ENCODE data around the gene LRRC8A.
A peak's percentile ranks its signal among the peaks of the same experiment; 100 is the strongest.
"Not testable (repeated sequence)": the region's sequence is repeated elsewhere in the genome, so short reads cannot be mapped to it uniquely, and the experiment has no call there.

LRRC8A gene

GRCh38 chr9:128870128-128870940, 11.6 kb upstream of the LRRC8A start:
- WGBS (ENCODE audit: extremely low coverage, insufficient coverage, insufficient read length): no CpG with 5 or more reads among the region's 7 CpGs
- Histone ChIP-seq H3K79me1 (ENCODE audit: low read length) (no peaks in the 10 kb centered on the region), H3K27me3 (ENCODE audit: insufficient read depth, low read length) (no peaks in the 10 kb centered on the region), H3K4me2 (ENCODE audit: low read length) (no peak overlapping the region), H3K14ac (ENCODE audit: low read length) (no peak overlapping the region), H2AFZ (ENCODE audit: insufficient read depth, low read length, poor library complexity) (no peak overlapping the region), H3K9ac (ENCODE audit: low read length) (no peak overlapping the region), H3K27ac (ENCODE audit: low read depth, low read length) (no peak overlapping the region), H3K9me3 (ENCODE audit: insufficient read depth, low read depth, low read length) (no peaks in the 10 kb centered on the region), H3K18ac (ENCODE audit: low read length) (no peak overlapping the region), H2AK5ac (ENCODE audit: low read length) (no peak overlapping the region), H2BK12ac (ENCODE audit: low read length) (no peak overlapping the region), H4K12ac (ENCODE audit: low read depth, low read length) (no peak overlapping the region), H2BK120ac (ENCODE audit: insufficient read depth, low read length, poor library complexity) (peak overlapping the region; percentile 24), H2BK5ac (ENCODE audit: low read depth, low read length, poor library complexity) (peak overlapping the region; percentile 44), H3K79me2 (ENCODE audit: control insufficient read depth, insufficient read depth, low read length, poor library complexity) (no peaks in the 10 kb centered on the region), H4K91ac (ENCODE audit: low read depth, low read length) (no peak overlapping the region), H4K8ac (ENCODE audit: low read depth, low read length) (peak overlapping the region; percentile 33), H3K36me3 (ENCODE audit: control insufficient read depth in 1 of 2, insufficient read depth in 2 of 2, low read length in 2 of 2) (peaks cover 1 to 2% of the 10 kb centered on the region in 2 experiments), H3K23ac (ENCODE audit: low read length) (no peak overlapping the region), H3K4me3 (ENCODE audit: low read depth, low read length) (no peak overlapping the region), H3K4me1 (ENCODE audit: control insufficient read depth in 1 of 2, insufficient read depth in 2 of 2, low read length in 2 of 2) (peaks cover 0 to 6% of the 10 kb centered on the region in 2 experiments), H3K4ac (ENCODE audit: low read depth, low read length) (no peak overlapping the region)
- peak; percentile 71 to 93 for DNase-seq

- not testable (repeated sequence) for H2AFZ ChIP-seq (ENCODE audit: insufficient read depth, low read length, poor library complexity); H3K14ac ChIP-seq (ENCODE audit: low read length); H4K12ac ChIP-seq (ENCODE audit: low read depth, low read length); H2BK5ac ChIP-seq (ENCODE audit: low read depth, low read length, poor library complexity); H4K91ac ChIP-seq (ENCODE audit: low read depth, low read length); H3K79me1 ChIP-seq (ENCODE audit: low read length); H3K4me2 ChIP-seq (ENCODE audit: low read length); H3K36me3 ChIP-seq (ENCODE audit: control insufficient read depth in 1 of 2, insufficient read depth in 2 of 2, low read length in 2 of 2); H3K23ac ChIP-seq (ENCODE audit: low read length); H2BK12ac ChIP-seq (ENCODE audit: low read length); H3K4ac ChIP-seq (ENCODE audit: low read depth, low read length); H3K27me3 ChIP-seq (ENCODE audit: insufficient read depth, low read length); H3K18ac ChIP-seq (ENCODE audit: low read length); H3K4me3 ChIP-seq (ENCODE audit: low read depth, low read length); H3K79me2 ChIP-seq (ENCODE audit: control insufficient read depth, insufficient read depth, low read length, poor library complexity); H2AK5ac ChIP-seq (ENCODE audit: low read length); H3K9ac ChIP-seq (ENCODE audit: low read length); H4K8ac ChIP-seq (ENCODE audit: low read depth, low read length); H3K27ac ChIP-seq (ENCODE audit: low read depth, low read length); H3K9me3 ChIP-seq (ENCODE audit: insufficient read depth, low read depth, low read length); H2BK120ac ChIP-seq (ENCODE audit: insufficient read depth, low read length, poor library complexity)
- no CpG with 5 or more reads among the region's 7 CpGs for WGBS (ENCODE audit: extremely low coverage, insufficient coverage, insufficient read length)
- DNase-seq: peak; percentile 91 to 94
- H3K4me1 ChIP-seq (ENCODE audit: control insufficient read depth in 1 of 2, insufficient read depth in 2 of 2, low read length in 2 of 2): peaks cover 5 to 12% of the 10 kb centered on the region in 2 experiments
These were observed 11.0 kb upstream of the LRRC8A start for GRCh38 chr9:128870941-128871265.

GRCh38 chr9:128877852-128878251, 4.1 kb upstream of the LRRC8A start:
- H2BK5ac ChIP-seq (ENCODE audit: low read depth, low read length, poor library complexity): no peak overlapping the region
- no peak overlapping the region for H2BK120ac ChIP-seq (ENCODE audit: insufficient read depth, low read length, poor library complexity)
- H3K18ac ChIP-seq (ENCODE audit: low read length): no peak overlapping the region
- H3K23ac ChIP-seq (ENCODE audit: low read length): no peak overlapping the region
- no CpG with 5 or more reads among the region's 5 CpGs for WGBS (ENCODE audit: extremely low coverage, insufficient coverage, insufficient read length)
- H4K12ac ChIP-seq (ENCODE audit: low read depth, low read length): no peak overlapping the region
- no peak overlapping the region for H3K9ac ChIP-seq (ENCODE audit: low read length)
- peaks cover 6 to 17% of the 10 kb centered on the region in 2 experiments for H3K4me1 ChIP-seq (ENCODE audit: control insufficient read depth in 1 of 2, insufficient read depth in 2 of 2, low read length in 2 of 2)
- H3K27ac ChIP-seq (ENCODE audit: low read depth, low read length): no peak overlapping the region
- peaks cover 12% of the 10 kb centered on the region for H3K79me2 ChIP-seq (ENCODE audit: control insufficient read depth, insufficient read depth, low read length, poor library complexity)
- H4K8ac ChIP-seq (ENCODE audit: low read depth, low read length): no peak overlapping the region
- DNase-seq: no peak
- H2AK5ac ChIP-seq (ENCODE audit: low read length): no peak overlapping the region
- no peak overlapping the region for H3K14ac ChIP-seq (ENCODE audit: low read length)
- H3K36me3 ChIP-seq (ENCODE audit: control insufficient read depth in 1 of 2, insufficient read depth in 2 of 2, low read length in 2 of 2): peaks cover 0 to 2% of the 10 kb centered on the region in 2 experiments
- H4K91ac ChIP-seq (ENCODE audit: low read depth, low read length): no peak overlapping the region
- H3K9me3 ChIP-seq (ENCODE audit: insufficient read depth, low read depth, low read length): no peaks in the 10 kb centered on the region
- H3K27me3 ChIP-seq (ENCODE audit: insufficient read depth, low read length): no peaks in the 10 kb centered on the region
- H3K4ac ChIP-seq (ENCODE audit: low read depth, low read length): no peak overlapping the region
- H2AFZ ChIP-seq (ENCODE audit: insufficient read depth, low read length, poor library complexity): no peak overlapping the region
- H3K4me2 ChIP-seq (ENCODE audit: low read length): no peak overlapping the region
- H3K4me3 ChIP-seq (ENCODE audit: low read depth, low read length): no peak overlapping the region
- no peak overlapping the region for H2BK12ac ChIP-seq (ENCODE audit: low read length)
- H3K79me1 ChIP-seq (ENCODE audit: low read length): peaks cover 17% of the 10 kb centered on the region

- H4K12ac ChIP-seq (ENCODE audit: low read depth, low read length): peak overlapping the region; percentile 40
- peak overlapping the region; percentile 15 for H2BK12ac ChIP-seq (ENCODE audit: low read length)
- H3K4me1 ChIP-seq (ENCODE audit: control insufficient read depth in 1 of 2, insufficient read depth in 2 of 2, low read length in 2 of 2): peaks cover 10 to 14% of the 10 kb centered on the region in 2 experiments
- H3K27me3 ChIP-seq (ENCODE audit: insufficient read depth, low read length): no peaks in the 10 kb centered on the region
- peak overlapping the region; percentile 82 for H3K18ac ChIP-seq (ENCODE audit: low read length)
- peak overlapping the region; percentile 46 for H3K27ac ChIP-seq (ENCODE audit: low read depth, low read length)
- peak overlapping the region; percentile 87 for H4K91ac ChIP-seq (ENCODE audit: low read depth, low read length)
- WGBS (ENCODE audit: extremely low coverage, insufficient coverage, insufficient read length): no CpG with 5 or more reads among the region's 19 CpGs
- peak overlapping the region; percentile 54 for H2BK120ac ChIP-seq (ENCODE audit: insufficient read depth, low read length, poor library complexity)
- no peak overlapping the region for H3K23ac ChIP-seq (ENCODE audit: low read length)
- H3K9me3 ChIP-seq (ENCODE audit: insufficient read depth, low read depth, low read length): no peaks in the 10 kb centered on the region
- no peak for DNase-seq
- peak overlapping the region; percentile 77 for H3K4me2 ChIP-seq (ENCODE audit: low read length)
- peak overlapping the region; percentile 48 for H3K14ac ChIP-seq (ENCODE audit: low read length)
- peak overlapping the region; percentile 85 for H3K4me3 ChIP-seq (ENCODE audit: low read depth, low read length)
- H3K36me3 ChIP-seq (ENCODE audit: control insufficient read depth in 1 of 2, insufficient read depth in 2 of 2, low read length in 2 of 2): peaks cover 16 to 31% of the 10 kb centered on the region in 2 experiments
- H2AFZ ChIP-seq (ENCODE audit: insufficient read depth, low read length, poor library complexity): peak overlapping the region; percentile 62
- H3K79me2 ChIP-seq (ENCODE audit: control insufficient read depth, insufficient read depth, low read length, poor library complexity): peaks cover 27% of the 10 kb centered on the region
- peak overlapping the region; percentile 64 for H3K9ac ChIP-seq (ENCODE audit: low read length)
- H3K79me1 ChIP-seq (ENCODE audit: low read length): peaks cover 10% of the 10 kb centered on the region
- peak overlapping the region; percentile 72 for H2BK5ac ChIP-seq (ENCODE audit: low read depth, low read length, poor library complexity)
- peak overlapping the region; percentile 30 for H3K4ac ChIP-seq (ENCODE audit: low read depth, low read length)
- H2AK5ac ChIP-seq (ENCODE audit: low read length): peak overlapping the region; percentile 17
- H4K8ac ChIP-seq (ENCODE audit: low read depth, low read length): peak overlapping the region; percentile 80
These were observed 1.0 kb downstream of the LRRC8A start for GRCh38 chr9:128882677-128883603.
